NCI-H1417 treated with DMSO at 0.1 percent for 48 hours (cell line): ENCODE data around the gene PDIA6.
"Not testable (repeated sequence)": the region's sequence is repeated elsewhere in the genome, so short reads cannot be mapped to it uniquely, and the experiment has no call there.

Experiments
- DNase-seq: peaks from one replicate; lab custom pipeline; 2025; lab: John Stamatoyannopoulos, UW

PDIA6 gene

GRCh38 chr2:10810202-10811161 is 2.1 kb downstream of the PDIA6 start:
- no peak for DNase-seq

GRCh38 chr2:10806543-10806942 is 6.0 kb downstream of the PDIA6 start:
- no peak for DNase-seq

- not testable (repeated sequence) for DNase-seq
These were observed 6.6 kb downstream of the PDIA6 start for GRCh38 chr2:10805990-10806389.

- DNase-seq: no peak
These were observed 9.9 kb downstream of the PDIA6 start for GRCh38 chr2:10802657-10803056.

- DNase-seq: no peak
These were observed 12.4 kb downstream of the PDIA6 start for GRCh38 chr2:10800163-10800562.

DNA sequence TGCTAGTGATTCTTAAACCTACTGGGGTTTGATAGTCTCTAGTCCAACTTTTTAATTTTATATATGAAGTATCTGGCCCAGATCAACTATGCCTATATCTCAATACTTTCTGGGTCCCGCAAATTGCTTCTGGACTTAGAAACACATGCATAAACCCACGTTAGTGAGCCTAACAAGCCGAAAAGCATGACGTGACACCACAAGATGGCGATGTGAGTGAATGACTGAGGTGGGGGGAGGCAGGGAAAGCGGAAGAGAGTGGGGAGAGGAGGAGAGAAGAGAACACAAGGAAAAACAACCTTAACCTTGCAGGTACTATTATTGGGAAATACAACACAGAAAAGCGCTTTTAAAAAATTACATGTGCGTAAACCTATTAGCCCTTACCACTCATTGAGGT is 13.8 kb downstream of the PDIA6 start:
- no peak for DNase-seq

DNA sequence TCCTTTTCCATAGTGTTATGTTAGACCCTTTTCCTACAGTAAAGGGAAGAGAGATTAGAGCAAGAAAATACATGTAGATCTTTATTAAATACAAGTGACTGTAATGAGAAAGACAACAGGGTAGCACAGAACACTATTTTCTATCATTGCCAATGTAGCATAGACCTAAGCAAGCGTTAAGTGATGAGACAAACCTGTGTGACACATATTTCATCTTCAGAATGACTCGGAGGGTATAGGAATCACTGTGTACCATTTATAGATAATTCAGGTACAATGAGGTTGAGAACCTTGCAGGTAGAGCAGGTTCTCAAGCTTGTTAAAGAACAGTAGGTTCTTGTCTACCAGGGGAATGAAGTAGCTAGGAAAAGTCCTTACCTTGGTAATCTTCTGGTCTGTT is 15.9 kb downstream of the PDIA6 start:
- DNase-seq: no peak

GRCh38 chr2:10795508-10796046 is 17.0 kb downstream of the PDIA6 start:
- no peak for DNase-seq

- no peak for DNase-seq
These were observed 17.7 kb downstream of the PDIA6 start for GRCh38 chr2:10794876-10795275.

GRCh38 chr2:10793816-10794215 is 18.8 kb downstream of the PDIA6 start:
- DNase-seq: no peak

GRCh38 chr2:10792660-10793400 is 19.8 kb downstream of the PDIA6 start:
- DNase-seq: no peak

DNA sequence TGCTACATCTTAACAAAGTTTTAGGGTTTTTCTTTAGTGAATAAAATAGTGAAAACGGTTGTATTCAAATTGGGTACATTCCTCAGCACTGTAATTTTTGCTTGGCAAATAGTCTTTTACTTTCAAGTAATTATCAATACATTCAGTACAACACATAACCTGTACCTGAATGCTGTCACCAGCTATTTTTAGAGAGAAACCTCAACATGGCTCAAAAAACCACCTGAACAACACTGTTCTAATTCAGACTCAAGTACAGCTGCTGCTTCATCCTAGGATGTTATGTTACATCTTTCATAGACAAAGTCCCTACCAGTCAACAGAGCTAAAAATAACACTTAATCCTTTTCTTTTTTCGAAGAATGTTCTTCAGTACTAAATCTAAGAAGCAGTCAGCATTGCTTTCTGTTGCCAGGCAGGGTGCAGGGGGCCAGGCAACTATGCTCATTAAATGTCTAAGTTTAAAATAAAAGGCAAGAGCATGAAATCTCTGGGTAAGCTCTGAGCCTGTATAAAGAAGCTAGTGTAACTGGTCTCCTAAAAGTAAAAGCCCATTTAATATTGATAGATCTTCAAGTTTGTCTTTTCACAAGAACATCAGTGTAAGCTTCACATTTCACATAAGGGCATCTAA is 20.5 kb downstream of the PDIA6 start:
- DNase-seq: no peak

DNA sequence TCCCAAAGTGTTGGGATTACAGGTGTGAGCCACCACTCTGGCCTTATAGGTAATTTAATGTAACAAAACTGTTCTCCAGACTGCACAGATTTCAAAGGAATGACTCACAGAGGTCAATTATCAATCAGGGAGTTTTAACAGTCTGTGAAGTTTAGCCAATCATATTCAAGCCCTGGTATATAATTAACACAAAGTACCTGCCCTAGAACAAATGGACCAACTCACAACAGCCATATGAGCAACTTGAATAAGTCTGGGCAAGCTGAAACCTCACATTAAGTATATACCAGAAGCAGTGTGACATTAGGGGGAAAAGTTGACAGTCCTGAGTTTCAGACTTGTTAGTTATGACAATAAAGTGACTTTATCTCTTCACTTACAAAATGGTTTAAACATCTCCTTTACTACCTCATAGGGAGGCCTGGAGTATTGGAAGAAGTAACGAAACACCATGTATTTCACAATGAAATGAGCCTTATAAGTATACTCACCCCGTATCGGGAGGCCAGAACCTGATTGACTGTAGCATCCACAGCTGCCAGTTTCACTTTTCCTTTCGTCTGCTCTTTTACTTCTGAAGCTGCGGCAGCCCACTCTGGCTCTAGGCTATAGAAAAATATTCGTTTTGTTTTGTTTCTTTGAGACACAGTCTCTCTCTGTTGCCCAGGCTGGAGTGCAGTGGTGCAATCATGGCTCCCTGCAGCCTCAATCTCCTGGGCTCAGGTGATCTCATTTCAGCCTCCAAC is 22.2 kb downstream of the PDIA6 start:
- DNase-seq: no peak

DNA sequence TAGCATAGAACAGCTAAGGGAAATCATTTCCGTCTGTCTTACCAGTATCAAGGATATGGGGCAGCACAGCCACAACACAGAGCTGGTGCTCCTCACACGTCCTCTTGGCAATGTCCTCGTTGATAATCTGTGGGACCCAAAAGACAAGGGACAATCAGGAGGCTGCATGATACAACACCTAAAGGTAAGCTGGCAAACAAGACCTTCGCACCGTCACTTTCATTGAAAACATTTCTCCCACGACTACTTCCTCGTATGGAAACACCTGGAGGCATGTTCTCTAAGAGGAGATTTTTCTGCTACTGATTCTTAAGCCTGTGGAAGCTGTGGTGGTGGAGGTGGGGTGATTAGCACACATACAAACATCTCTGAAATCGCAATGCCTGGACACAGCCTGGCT is 23.7 kb downstream of the PDIA6 start:
- DNase-seq: no peak

DNA sequence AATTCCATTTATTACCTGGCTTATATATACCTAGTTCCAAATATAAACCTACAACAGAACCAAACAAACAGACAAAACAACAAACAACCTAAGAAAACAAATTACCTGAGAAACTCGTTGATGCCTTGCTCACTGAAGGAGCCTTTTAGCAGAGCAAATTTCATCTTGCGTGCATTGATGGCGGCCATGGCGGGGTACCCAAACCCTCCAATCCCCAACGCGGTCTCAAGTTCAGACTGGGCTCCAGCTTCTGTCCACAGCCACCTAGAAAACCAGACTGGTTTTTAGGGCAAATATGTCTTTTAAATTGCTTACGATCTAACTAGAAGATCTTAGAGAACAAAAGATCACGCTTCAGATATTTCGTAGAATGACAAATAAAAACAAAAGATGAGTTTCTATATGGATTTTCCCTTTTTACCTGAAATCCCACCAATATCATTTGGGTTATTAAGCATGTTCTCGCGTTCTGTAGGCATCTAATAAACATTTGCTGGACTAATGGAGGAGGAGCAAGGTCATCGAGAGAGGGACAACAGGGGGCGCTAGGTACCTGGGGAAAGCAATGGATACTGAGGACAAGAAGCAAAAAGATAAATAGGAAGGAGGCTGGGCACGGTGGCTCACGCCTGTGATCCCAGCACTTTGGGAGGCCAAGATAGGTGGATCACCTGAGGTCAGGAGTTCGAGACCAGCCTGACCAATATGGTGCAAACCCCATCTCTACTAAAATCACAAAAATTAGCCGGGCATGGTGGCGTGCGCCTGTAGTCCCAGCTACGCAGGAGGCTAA is 25.2 kb downstream of the PDIA6 start:
- DNase-seq: no peak

DNA sequence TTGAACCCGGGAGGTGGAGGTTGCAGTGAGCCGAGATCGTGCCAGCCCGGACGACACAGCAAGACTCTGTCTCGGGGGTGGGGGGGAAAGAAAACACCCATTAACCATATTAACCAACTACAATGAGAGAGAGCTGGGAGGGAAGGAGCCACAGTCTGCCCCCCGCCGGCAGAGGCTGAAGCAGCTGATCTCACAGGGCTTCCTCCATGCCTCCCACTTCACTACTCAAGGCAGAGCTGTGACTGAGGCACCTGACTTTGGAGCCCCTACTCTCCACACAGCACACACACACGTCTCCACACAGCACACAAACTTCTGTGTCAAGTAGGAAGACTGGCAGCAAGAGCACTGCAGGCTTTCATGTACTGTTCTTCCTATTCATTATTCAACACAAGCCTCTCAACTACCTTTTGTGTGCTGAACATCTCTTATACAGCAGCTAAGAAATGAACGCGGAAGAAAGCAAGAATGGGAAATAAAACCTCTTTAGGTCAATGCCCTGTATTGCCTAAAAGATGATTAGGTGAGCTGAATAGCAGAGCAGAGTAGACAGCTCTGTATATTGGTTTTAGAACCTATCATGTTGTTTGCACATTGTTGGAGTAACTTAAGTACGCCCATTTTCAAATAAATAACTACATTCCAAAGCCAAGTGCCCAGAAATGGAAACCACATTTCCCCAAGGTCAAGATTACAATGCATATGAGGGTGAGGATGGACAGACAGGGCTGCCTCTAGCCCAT is 26.2 kb downstream of the PDIA6 start:
- no peak for DNase-seq

DNA sequence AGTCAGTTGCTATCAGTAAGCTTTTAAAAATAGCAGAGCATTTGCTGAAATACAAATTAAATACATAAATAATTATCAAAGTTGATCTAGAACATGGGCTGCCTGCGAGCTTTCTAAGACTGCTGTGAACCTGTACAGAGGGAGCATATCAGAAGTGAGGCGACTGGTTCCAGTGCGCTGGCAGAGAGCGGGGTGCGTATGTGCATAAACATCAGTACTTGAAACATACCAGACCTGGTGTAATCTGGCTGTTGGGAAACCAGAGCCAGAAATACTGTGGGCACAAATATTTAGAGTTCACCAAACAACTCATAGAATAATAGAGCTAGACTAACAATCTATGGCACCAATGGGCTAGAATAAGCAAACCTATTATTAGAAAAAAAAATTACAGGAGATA is 27.3 kb downstream of the PDIA6 start:
- DNase-seq: no peak

DNA sequence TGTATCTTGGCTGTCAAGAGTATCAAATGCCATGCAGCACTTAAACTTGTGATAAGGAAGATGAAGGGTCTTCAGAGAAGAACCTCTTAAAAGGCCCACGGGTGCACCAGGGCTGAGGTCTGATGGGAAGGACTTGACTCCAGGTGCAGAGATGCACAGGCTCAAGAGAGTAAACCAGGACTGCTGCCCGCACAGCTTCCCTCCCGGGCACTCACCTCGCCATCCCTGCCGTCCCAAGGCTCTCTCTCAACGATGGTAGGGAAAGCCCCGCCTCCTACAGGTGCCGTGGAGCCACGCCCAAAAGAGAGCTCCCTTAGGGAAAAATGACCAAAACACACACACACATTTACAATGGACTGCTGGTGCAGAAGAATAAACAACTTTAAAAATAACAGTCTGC is 27.9 kb downstream of the PDIA6 start:
- no peak for DNase-seq

DNA sequence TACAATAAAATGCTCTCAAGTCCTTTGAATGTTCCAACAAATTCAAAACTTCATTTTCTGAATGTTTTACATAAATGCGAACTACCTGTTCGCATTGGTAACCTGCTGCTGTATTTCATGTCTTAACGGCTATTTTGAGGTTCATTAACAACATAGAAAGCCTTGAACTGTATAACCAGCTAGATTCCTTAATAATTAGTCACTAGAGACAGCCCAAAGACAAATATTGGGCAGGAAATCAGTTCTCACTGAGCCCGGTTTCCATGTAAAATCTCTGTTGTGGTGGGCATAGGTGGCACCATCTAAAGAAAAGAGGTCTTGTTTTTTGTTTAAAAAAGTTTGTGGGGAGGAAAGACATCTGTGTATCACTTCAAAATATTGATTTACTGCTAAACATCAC is 29.2 kb downstream of the PDIA6 start:
- DNase-seq: no peak

GRCh38 chr2:10781746-10782145 is 30.8 kb downstream of the PDIA6 start:
- no peak for DNase-seq
